Mucosa of descending colon (tissue), 3 donors: Measurements from ENCODE around the gene RPS19. TPM values are rescaled to one million over a fixed set of nuclear protein-coding genes. Genes with fewer than 3 reads are reported as not detected.

Experiments
- ATAC-seq: fragments of 200-7000 bp; cut with Tn5 transposase; one replicate; pipeline ENCODE4 v1.9.1; 2020; ENCODE audit warnings: mild to moderate bottlenecking, moderate library complexity
- DNase-seq, 3 donors: peaks; one replicate each; pipeline ENCODE4 v3.0.0-alpha.2; 2020
- H3K36me3 ChIP-seq: fragments of 200-600 bp; one replicate; pipeline ENCODE4 v1.8.0; 2021; ENCODE audit warnings: low read depth, mild to moderate bottlenecking
- H3K4me1 ChIP-seq: fragments of 200-600 bp; one replicate; pipeline ENCODE4 v1.8.0; 2021; ENCODE audit warnings: low read depth, mild to moderate bottlenecking
- H3K4me3 ChIP-seq: fragments of 200-600 bp; one replicate; pipeline ENCODE4 v1.8.0; 2021; ENCODE audit warnings: mild to moderate bottlenecking
- H3K9me3 ChIP-seq: fragments of 200-600 bp; one replicate; pipeline ENCODE4 v1.8.0; 2021; ENCODE audit warnings: mild to moderate bottlenecking
- intact Hi-C, 2 donors: fragments of 100-400 bp; cut with DNase I in 1 of 2; cut with micrococcal nuclease in 1 of 2; formaldehyde crosslinking; loops; one replicate each; pipeline versions ENCODE4 v1.11.0 to v1.11.1; 2022; cut with DNase I, micrococcal nuclease
- total RNA-seq, 3 donors: library from RNA; stranded (reverse); fragmentation: NEBNext Ultra II Directional in 2 of 3; extraction: Animal tissue kit (Norgen Biotek cat#: 25700) in 2 of 3; gene quantifications; one replicate each; pipeline versions ENCODE4 v1.2.1 to v1.2.4, GENCODE V29; 2021 to 2023
- TF ChIP-seq, protein P1 (sequence below): fragments of 200-600 bp; IDR thresholded peaks from one replicate; pipeline ENCODE4 v1.8.0; 2022; ENCODE audit warnings: antibody characterized with exemption, mild to moderate bottlenecking
- donor health status: DM: no; HTN: no; CAD: no; lungs with moderate emphysema.
- donor health status: DM: no; HTN: no; CAD: no.
- donor health status: DM: no; HTN: yes; CAD: no.

The RPS19 gene
- total RNA-seq, 3 donors from 2014 or later = 1,251 to 1,696 (median 1,572) TPM

GRCh38 chr19:41897820-41898219 is 37.8 kb downstream of the RPS19 start:
- intact Hi-C loops = no loop called here
- Histone ChIP-seq H3K4me1 (no peaks in the 10 kb centered on the region), H3K9me3 (no peaks in the 10 kb centered on the region), H3K4me3 (no peak overlapping the region), H3K36me3 (no peaks in the 10 kb centered on the region)
- DNase-seq (no peak), ATAC-seq (no peak)
- TF ChIP-seq, protein P1, sequence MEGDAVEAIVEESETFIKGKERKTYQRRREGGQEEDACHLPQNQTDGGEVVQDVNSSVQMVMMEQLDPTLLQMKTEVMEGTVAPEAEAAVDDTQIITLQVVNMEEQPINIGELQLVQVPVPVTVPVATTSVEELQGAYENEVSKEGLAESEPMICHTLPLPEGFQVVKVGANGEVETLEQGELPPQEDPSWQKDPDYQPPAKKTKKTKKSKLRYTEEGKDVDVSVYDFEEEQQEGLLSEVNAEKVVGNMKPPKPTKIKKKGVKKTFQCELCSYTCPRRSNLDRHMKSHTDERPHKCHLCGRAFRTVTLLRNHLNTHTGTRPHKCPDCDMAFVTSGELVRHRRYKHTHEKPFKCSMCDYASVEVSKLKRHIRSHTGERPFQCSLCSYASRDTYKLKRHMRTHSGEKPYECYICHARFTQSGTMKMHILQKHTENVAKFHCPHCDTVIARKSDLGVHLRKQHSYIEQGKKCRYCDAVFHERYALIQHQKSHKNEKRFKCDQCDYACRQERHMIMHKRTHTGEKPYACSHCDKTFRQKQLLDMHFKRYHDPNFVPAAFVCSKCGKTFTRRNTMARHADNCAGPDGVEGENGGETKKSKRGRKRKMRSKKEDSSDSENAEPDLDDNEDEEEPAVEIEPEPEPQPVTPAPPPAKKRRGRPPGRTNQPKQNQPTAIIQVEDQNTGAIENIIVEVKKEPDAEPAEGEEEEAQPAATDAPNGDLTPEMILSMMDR = no peak

- H3K4me3 ChIP-seq = no peak overlapping the region
- no peaks in the 10 kb centered on the region for H3K36me3 ChIP-seq
- intact Hi-C loops = no loop called here
- H3K9me3 ChIP-seq = no peaks in the 10 kb centered on the region
- DNase-seq = no peak
- peaks cover 2% of the 10 kb centered on the region for H3K4me1 ChIP-seq
- TF ChIP-seq, protein P1 = no peak
- ATAC-seq = no peak
These were observed 38.2 kb downstream of the RPS19 start for GRCh38 chr19:41898235-41898634.

DNA sequence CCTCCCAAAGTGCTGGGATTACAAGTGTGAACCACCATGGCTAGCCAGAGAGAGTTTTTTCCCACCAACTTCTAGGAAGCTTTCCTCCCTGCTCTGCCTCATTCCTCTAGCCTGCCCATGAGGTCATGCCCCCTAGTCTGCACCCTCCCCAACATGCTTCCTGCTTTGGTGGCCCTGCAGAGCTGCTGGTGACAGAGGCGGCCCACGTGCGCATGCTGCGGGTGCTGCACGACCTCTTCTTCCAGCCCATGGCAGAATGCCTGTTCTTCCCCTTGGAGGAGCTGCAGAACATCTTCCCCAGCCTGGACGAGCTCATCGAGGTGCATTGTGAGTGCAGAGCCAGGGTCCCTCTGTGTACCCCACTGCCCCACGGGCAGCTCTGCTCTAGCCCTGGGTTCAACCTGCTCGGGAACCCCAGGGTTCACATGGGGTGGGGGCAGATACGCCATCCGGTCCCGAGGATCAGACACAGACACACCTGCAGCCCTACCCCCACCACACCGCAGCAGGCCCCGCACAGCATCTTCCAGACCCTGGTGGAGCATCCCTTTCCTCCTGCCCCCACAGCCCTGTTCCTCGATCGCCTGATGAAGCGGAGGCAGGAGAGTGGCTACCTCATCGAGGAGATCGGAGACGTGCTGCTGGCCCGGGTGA is 41.8 kb downstream of the RPS19 start:
- TF ChIP-seq, protein P1 = no peak
- no peak for ATAC-seq
- peak in 1 of 3 donors; percentile 46 for DNase-seq
- intact Hi-C loops = no loop called here
- Histone ChIP-seq H3K4me1 (peaks cover 16% of the 10 kb centered on the region), H3K9me3 (no peaks in the 10 kb centered on the region), H3K36me3 (no peaks in the 10 kb centered on the region), H3K4me3 (no peak overlapping the region)

DNA sequence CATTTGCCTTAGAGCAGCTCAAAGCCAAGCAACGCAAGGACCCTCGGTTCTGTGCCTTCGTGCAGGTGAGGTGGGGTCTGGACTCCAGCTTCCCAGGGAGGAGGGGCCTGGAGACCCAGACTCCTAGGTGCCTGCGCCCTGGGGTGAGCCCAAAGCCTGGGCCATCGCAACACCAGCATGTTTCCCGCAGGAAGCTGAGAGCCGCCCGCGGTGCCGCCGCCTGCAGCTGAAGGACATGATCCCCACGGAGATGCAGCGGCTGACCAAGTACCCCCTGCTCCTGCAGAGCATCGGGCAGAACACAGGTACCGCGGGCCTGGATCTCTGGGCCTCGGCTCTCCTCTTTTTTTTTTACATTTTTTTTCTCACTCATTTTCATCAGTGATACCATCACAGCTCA is 42.5 kb downstream of the RPS19 start:
- no peak for ATAC-seq
- peaks cover 16% of the 10 kb centered on the region for H3K4me1 ChIP-seq
- no peak overlapping the region for H3K4me3 ChIP-seq
- intact Hi-C loops = no loop called here
- no peaks in the 10 kb centered on the region for H3K36me3 ChIP-seq
- TF ChIP-seq, protein P1 = no peak
- H3K9me3 ChIP-seq = no peaks in the 10 kb centered on the region
- peak in 1 of 3 donors; percentile 46 for DNase-seq

GRCh38 chr19:41903193-41903953 is 43.3 kb downstream of the RPS19 start:
- no peaks in the 10 kb centered on the region for H3K9me3 ChIP-seq
- peak in 2 of 3 donors; percentile 45 to 55 for DNase-seq
- TF ChIP-seq, protein P1 = no peak
- peaks cover 16% of the 10 kb centered on the region for H3K4me1 ChIP-seq
- intact Hi-C loops = no loop called here
- ATAC-seq = no peak
- no peak overlapping the region for H3K4me3 ChIP-seq
- H3K36me3 ChIP-seq = no peaks in the 10 kb centered on the region
